Measurements from ENCODE around the gene TANC1.
"Not testable (repeated sequence)": the region's sequence is repeated elsewhere in the genome, so short reads cannot be mapped to it uniquely, and the experiment has no call there.

The TANC1 gene

DNA sequence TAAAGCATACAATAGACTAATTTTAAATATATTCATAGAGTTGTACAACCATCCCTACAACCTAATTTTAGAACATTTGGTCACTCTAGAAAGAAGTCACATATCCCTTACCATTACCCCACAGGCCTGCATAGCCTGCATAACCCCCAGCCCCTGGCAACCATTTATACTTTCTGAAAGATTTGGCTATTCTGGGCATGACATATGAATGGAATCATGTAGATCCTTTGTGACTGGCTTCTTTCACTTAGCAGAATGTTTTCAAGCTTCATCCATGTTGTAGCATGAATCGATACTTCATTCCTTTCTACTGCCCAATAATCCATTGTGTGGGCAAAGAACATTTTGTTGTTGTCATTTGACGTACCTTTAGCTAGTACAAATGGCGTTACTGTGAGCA is 166.5 kb downstream of the TANC1 start:
- in situ Hi-C loops (cut with HindIII; ENCODE audit: low sequenced_read_pairs): no loop called here

DNA sequence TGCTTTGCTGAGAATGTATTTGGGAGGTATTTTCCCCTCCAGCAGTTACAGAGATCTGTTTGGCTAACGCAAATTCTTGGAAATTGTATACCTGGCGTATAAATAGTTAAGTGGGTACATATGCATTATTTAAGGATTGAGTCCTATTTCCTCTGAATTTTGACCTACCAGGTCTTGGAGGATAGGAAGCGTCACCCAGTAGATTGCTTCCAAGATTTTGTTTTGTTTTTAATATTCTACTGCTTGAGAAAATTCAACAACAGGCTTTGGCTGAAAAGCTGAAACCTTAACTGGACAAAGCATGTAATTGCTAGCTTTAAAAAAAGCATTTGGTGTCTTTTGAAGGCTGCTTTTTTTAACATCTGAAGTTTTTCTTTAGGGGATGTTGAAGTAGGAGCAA is 168.0 kb downstream of the TANC1 start:
- in situ Hi-C loops (cut with HindIII; ENCODE audit: low sequenced_read_pairs): no loop called here

DNA sequence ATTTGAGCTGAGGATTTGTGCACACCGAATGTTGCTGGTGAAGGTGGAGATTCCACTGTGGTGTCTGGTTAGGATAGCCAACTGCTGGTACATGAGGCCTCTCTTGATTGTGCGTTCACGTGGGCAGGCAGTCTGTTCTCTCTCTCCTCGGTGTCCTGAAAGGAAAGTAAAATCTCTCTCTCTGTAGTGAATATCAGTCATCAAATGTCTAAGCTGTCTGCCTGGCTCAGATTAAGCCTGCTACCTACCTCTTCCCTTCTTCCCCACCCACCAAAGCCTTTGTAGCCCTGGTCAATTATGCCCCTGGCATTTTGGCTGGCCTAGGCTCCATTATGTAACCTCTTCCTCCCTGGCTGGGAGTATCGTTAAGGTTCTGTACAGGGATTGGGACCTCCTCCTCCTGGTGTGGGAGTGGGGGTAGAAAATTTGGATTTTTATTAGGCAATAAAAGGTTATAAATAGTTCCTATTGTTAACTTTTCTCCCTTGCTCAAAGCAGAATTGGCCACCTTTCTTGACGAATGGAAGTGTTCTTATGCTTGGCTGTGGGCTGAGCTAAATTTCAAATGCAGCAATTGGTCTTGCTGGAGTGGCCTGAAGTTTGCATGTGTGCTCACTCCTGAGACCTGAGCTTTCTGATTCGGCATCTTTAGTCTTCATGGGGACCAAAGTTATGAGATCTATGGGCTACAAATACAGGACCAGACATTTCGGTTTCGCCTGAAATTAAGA is 169.2 kb downstream of the TANC1 start:
- in situ Hi-C loops (cut with HindIII; ENCODE audit: low sequenced_read_pairs): no loop called here

DNA sequence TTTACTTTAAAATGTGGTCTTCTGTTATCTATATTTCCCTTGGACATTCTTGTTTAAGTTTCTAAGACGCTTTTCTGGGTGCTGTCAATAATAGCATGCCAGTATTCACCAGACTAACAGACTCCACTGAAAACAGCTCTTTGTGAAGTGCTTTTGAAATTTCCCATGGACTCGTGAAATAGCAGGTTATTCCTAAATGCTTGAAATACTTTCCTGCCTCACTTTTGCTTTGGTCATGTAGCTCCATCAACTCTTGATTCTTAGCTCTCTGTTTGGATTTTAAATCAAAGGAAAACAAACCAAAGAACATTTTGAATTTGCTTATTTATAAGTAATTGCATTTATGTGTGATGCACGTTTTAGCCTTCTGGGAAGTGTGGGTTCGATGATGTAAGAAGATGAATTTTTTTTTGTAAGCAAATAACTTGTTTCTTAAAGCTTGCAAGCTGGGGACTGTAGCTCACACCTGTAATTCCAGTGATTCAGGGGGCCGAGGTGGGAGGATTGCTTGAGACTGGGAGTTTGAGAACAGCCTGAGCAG is 170.3 kb downstream of the TANC1 start:
- in situ Hi-C loops (cut with HindIII; ENCODE audit: low sequenced_read_pairs): no loop called here

DNA sequence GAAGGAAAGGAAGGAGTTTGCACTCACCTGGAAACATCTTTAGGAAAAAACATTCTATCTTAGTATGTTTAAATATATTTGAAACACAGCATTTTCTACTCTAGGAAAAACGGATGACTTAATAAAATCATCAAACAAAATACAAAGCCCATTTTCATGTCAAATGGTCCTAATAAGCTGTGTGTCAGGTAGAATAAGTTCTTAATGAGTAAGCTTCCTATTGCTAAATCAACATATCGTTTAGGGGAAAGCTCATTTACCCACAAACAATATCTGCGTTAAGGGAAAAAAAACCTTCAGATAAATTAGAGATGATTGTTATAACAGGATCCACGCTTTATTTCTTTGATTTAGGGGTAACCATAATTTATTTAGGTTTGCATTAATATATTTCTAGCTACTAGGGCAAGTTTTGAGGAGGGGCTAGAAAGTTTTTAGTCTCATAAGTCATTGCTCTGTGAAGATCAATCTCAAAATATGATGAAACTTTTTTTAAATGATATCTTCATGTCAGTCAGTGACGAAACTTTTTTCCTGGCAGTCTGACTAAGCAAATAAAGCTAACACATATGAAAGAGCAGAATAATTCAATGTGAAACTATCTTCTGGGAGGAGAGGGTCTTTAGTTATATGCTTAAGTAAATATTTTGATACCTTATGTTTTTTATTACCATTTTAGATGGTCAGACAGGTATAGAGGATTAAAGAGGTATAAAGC is 170.9 kb downstream of the TANC1 start:
- in situ Hi-C loops (cut with HindIII; ENCODE audit: low sequenced_read_pairs): no loop called here

DNA sequence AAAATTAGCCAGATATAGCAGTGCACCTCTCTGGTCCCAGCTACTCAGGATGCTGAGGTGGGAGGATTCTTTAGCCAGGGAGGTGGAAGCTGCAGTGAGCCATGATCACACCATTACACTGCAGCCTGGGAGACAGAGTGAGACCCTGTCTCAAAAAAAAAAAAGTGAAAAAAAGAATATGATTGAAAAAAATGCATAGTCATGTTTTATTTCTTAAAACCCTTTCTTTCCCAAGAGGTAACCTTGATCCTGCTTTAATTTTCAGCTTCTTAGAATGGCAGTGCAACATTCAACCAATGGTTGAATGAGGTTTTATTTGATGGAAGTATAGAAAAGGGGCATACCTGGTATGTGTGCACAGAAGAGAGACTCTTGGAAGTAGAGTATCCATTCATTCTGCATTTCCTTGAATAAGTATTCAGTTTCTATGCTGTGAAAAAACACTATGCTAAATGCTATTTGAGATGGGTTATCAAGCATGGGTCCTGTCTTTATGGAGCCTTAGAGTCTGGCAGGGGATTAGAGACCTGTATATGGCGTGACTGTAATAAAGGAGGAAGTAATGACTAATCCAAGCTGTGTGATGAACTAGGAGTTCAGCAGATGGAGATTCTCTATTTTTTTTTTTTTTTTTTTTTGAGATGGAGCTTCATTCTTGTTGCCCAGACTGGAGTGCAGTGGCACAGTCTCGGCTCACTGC is 171.8 kb downstream of the TANC1 start:
- in situ Hi-C loops (cut with HindIII; ENCODE audit: low sequenced_read_pairs): no loop called here

DNA sequence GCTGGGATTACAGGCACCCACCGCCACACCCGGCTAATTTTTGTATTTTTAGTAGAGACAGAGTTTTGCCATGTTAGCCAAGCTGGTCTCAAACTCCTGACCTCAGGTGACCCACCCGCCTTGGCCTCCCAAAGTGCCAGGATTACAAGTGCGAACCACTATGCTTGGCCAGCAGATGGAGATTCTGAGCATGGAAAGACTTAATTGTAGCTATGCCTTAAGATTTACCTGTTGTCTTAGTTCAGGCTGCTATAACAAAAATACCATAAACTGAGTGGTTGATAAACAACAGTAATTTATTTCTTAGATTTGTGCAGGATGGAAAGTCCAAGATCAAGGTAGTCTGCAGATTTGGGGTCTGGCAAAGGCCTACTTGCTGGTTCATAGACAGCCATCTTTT is 172.4 kb downstream of the TANC1 start:
- in situ Hi-C loops (cut with HindIII; ENCODE audit: low sequenced_read_pairs): not testable (repeated sequence)

DNA sequence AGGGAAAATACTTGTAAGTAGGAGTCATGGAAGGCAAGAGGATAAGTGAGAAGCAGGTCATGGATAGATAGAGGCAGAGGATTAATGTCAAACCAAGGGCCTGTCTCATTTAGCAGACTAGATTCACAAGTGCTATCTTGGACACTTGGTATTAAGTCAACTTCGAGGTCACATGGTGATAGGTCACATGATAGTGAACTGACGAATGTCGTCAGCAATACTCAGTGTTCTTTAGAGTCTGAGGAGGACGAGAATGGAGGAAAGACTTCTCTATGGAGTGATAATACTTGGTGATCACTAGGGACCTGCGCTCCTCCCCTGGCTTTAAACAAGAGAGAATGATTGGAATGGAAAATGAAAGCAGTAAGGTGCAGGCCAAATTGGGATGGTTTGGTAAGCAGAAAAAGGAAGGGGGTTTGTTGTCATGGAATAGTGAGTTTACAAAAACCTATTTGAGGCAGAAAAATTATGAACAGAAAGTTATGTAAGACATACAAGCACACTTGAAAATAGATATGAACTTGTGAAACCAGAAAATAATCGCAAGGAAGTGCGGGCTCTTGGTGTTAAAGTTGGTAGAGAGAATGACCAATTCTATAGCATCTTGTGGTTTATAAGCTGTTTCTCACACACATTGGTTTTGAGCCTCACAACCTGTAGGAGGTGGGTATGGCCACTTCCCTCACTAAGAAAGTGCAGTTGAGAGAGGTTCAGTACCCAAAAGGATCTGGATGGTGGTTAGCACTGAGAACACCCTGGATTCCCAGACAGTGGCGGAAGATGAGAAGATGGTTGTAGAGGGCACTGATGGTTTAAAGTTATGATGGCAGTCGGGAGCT is 176.6 kb downstream of the TANC1 start:
- in situ Hi-C loops (cut with HindIII; ENCODE audit: low sequenced_read_pairs): no loop called here

DNA sequence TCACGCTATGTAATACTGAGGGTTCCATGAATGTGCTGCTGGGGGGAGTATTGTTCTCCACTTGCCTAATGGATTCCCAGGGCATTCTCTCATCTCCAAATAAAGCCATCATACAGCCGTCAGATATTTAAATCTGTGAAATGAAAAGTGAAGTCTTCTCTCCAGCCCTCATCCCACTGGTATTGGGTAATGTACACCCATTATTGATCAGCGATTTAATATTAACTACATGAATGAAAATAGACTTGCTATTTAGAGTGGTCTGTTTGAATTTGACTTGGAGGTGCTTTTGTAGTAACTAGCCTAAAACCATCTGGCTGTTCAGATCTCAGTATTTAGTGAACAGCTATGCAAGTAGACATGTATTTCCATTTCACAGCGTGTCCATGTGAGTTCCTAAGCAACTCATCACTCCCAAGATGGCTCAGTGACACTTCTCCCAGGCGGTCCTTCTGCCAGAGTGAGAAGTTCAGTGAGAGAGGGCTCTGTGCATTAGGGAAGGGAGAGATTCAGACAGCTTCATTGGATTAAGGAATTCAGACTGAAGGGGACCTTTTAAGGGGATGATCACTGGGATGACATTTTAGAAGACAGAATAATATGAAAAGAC is 177.4 kb downstream of the TANC1 start:
- in situ Hi-C loops (cut with HindIII; ENCODE audit: low sequenced_read_pairs): no loop called here

DNA sequence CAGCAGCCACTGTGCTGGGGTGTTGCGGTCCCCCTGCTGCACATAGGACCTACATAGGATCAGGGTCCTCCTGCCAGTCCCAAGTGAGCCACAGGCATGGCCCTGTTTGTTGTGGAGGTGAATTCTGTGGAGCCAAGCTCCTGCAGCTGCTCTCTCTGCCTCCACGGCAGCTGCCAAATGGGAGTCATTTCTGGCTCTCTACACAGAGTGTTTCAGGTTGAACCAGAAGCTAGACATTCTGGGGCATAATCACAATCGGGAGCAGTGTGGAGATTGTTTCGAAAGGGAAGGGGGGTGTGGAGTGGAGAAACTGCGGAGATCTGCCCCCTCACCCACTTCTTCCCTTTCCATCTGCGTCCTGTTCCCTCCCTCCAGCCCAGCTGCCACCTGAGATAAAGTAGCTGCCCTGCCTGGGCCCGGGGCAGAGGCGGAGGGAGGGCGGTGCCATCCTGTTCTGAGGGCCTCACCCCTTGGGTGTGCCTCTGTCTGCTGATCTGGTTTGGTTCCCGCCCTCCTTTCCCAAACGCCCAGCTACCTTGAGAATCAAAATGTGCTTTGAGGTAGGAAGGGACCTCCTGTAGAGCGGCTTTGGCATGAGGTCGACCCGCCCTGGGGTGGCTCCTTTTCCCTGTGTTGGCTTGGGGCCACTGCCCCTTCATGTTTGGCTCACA is 178.7 kb downstream of the TANC1 start:
- in situ Hi-C loops (cut with HindIII; ENCODE audit: low sequenced_read_pairs): no loop called here

DNA sequence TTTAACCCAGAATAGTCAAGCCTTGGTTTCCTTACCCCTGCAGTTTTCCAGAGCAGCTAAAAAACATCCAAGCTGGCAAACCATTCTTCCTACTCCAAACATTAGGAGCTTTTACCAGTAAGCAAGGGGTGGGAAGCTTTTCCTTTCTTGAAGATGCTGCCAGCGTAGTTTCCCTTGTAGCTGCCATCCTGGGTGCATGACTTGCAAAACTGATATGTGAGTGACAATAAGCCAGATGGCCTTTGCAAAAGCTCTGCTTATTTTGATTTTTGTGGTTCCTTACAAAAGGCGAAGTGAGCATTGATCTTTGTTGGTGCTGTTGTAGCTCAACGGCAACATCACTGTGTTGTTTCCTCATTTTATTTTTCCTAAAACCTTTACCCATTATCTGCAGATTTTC is 179.2 kb downstream of the TANC1 start:
- in situ Hi-C loops (cut with HindIII; ENCODE audit: low sequenced_read_pairs): no loop called here

DNA sequence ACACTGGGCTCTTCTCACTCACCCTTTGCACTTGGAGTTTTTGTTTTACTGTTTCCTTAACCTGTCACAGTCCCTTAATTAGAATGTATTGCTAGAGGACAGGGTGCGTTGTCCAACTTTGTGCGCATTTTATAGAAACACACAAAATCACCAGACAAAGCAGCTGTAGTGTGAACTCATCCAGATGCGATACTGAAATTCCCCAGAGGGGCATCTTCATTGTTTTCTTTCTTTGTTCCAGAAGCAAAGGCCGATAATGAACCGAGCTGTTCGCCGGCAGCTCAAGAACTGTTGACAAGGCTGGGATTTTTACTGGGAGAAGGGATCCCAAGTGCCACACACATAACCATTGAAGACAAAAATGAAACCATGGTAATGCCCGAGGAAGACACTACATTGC is 180.5 kb downstream of the TANC1 start:
- in situ Hi-C loops (cut with HindIII; ENCODE audit: low sequenced_read_pairs): no loop called here

DNA sequence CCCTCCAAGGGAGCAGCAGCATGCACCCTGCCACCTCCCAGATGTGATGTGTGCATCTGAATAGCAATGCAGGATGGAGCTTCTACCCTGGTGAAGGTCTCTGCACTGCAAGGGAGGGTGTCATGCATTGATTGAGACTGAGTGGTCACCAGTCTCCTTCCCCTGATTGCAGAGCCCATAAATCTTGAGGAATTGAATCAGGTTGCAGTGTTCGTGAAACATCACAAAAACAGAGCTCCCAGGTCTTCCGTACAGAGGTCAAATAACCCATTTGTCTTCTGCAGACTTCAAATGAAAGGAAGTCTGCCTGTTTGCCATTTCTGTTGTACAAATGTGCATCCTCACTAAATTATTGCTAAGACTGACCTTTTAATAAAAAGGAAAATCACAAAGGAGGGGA is 181.3 kb downstream of the TANC1 start:
- in situ Hi-C loops (cut with HindIII; ENCODE audit: low sequenced_read_pairs): no loop called here

DNA sequence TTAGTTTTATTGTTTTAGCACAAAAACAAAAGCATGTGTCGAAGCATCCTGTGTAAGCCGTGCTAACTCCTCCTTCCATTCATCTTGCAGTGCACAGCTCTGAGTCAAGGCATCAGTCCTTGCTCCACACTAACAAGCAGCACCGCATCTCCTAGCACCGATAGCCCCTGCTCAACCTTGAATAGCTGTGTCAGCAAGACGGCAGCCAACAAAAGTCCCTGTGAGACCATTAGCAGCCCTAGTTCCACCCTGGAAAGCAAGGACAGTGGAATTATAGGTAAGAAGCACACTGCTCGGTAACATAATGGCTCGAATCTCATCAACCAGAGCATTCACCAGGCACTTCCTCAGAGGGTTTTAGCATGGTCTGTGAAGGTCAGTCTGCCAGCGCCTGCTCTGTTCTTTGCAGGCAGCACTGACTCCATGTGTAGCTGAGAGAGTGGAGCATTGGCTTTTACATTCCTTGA is 181.9 kb downstream of the TANC1 start:
- in situ Hi-C loops (cut with HindIII; ENCODE audit: low sequenced_read_pairs): no loop called here

DNA sequence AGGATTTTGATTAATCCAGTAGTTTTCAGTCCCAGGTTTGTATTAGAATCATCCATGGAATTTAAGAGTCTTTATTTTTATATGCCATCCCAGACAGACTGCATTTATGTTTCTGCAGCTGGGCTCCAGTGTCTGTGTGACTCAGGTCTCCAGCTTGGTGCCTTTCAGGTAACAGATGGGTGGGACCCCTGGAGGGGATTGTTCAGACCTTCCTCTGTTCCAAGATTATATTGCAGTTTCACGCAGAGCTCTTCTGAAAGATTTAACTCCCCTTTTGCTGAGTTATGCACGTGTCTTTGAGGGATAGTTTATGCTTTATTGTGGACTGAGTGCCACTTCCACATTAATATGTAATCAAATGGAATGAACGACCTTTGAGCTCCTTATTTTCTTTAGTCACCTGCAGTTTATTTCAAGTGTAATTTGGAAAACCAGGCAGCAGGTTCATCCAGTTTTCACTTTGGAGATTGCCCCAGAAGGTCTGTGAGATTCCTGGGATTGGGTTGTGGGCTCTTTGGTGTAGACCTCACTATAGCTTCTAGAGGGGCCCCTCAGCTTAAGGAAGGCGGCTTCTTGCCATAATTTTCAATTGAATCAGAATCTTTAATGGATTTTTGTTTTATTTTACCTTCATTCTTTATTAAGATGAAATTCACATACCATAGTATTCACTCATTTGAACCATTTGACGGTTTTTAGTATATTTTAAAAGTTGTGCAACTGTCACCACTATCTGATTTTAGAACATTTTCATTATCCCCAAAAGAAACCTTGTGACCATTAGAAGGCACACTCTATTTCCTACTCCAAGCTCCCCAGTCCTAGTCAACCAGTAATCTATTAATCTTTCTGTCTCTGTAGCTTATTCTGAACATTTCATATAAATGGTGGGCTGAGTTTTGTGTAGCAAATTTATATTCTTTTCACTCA is 183.0 kb downstream of the TANC1 start:
- in situ Hi-C loops (cut with HindIII; ENCODE audit: low sequenced_read_pairs): no loop called here

DNA sequence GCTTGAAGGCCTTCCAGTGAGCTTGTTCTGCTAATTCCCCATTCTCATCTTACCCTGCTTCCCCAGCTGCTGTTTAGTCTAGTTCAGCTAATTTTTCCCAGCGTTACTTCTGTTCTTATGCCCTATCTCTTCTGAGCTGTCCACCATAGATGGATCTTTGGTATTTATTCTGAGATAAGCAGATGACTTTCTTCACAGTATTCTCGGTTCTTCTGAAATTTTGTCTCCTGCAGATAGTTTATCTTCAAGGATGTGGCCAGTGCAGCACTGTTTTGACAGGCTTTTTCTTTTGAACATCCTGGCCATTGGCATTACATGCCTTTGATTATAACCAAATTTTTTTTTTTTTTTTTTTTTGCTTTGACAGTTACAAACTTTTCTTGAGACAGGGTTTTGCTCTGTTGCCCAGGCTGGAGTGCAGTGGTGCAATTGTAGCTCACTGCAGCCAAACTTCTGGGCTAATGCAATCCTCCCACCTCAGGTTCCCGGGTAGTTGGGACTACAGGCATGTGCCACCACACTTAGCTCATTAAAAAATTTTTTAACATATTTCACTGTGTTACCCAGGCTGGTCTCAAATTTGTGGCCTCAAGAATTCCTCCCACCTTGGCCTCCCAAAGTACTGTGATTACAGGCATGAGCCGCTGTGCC is 183.8 kb downstream of the TANC1 start:
- in situ Hi-C loops (cut with HindIII; ENCODE audit: low sequenced_read_pairs): no loop called here

DNA sequence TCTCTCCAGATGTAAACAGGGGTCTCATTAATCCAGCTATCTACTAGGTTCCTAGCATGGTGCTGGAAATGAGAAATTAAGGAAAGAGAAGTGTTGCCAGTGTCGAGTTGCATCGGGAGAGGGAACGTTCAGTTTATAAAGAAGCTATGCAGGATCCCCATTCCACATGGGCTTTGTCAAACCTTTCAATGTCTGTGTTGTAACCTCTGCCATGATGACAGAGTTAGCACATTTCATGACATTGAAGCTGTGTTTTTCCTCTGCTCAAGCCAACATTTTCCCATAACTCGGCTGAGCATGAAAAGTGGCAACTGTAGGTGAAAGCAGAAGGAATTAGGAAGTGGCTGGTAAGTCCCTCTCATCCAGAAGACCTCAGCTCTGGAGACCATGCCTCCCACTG is 184.6 kb downstream of the TANC1 start:
- in situ Hi-C loops (cut with HindIII; ENCODE audit: low sequenced_read_pairs): no loop called here

DNA sequence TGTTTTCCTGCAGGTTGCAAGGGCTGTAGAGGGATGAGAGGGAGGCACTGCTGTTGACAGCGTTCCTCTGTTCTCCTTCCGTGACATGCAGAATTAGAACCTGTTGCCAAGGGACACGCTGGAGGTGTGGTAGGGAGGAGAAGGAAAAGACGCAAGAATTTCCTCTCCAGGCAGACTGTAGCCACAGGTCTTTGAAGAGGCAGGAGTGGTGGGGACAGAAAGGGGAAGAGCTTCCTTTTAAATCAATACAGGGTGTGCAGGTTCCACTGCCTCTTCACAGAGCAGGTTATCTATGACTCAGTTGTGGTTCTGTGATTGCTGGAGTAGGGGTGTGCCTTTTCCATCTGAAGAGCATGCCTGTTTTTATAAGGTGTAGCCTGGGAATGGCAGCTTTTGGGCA is 185.0 kb downstream of the TANC1 start:
- in situ Hi-C loops (cut with HindIII; ENCODE audit: low sequenced_read_pairs): no loop called here
